CD14-positive monocyte (primary cell): Measurements from ENCODE around the gene ST8SIA6. TPM values are rescaled to one million over a fixed set of nuclear protein-coding genes. Genes with fewer than 3 reads are reported as not detected.

Experiments
- DNase-seq, 3 donors: peaks; one replicate each; pipeline ENCODE4 v3.0.0-alpha.2; 2011 to 2022
- H2AFZ ChIP-seq: 2 replicates; pipeline ENCODE4 v1.6.0; 2012; ENCODE audit warnings: mild to moderate bottlenecking, low read depth, low read length, inconsistent platforms; ENCODE audit not compliant: insufficient read depth, poor library complexity, severe bottlenecking
- H3K27ac ChIP-seq, 2 donors: 1 replicate in 1 of 2; 2 replicates in 1 of 2; pipeline ENCODE4 v1.5.1; 2012 to 2013; ENCODE audit warnings: low read length in 2 of 2, control low read depth in 1 of 2, inconsistent platforms in 1 of 2, low read depth in 1 of 2, mild to moderate bottlenecking in 1 of 2
- H3K27me3 ChIP-seq, 2 donors: one replicate each; pipeline versions ENCODE4 v1.6.0 to v1.6.1; 2011 to 2013; ENCODE audit warnings: low read length in 2 of 2; ENCODE audit not compliant: control insufficient read depth in 2 of 2, insufficient read depth in 2 of 2
- H3K36me3 ChIP-seq, 2 donors: replicated peaks in 1 of 2; 1 replicate in 1 of 2; 2 replicates in 1 of 2; pipeline versions ENCODE4 v1.5.1 to v1.6.1; 2012 to 2013; ENCODE audit warnings: low read length in 2 of 2, control low read depth in 1 of 2, inconsistent platforms in 1 of 2, mild to moderate bottlenecking in 1 of 2; ENCODE audit not compliant: insufficient read depth in 2 of 2, control insufficient read depth in 1 of 2
- H3K4me1 ChIP-seq, 2 donors: 1 replicate in 1 of 2; 2 replicates in 1 of 2; pipeline versions ENCODE4 v1.5.1 to v1.6.1; 2012 to 2013; ENCODE audit warnings: low read length in 2 of 2, control low read depth in 1 of 2, inconsistent platforms in 1 of 2, mild to moderate bottlenecking in 1 of 2, moderate library complexity in 1 of 2; ENCODE audit not compliant: insufficient read depth in 2 of 2, control insufficient read depth in 1 of 2
- H3K4me2 ChIP-seq: replicated peaks from 2 replicates; pipeline ENCODE3; 2012; ENCODE audit warnings: low read length, moderate library complexity, mild to moderate bottlenecking; ENCODE audit not compliant: poor library complexity, severe bottlenecking; ENCODE audit errors: extremely low read depth
- H3K4me3 ChIP-seq, 3 experiments: fragments of 200-600 bp in 1 of 3; sonication (generic) in 1 of 3; replicated peaks in 1 of 3; 1 replicate in 2 of 3; 2 replicates in 1 of 3; pipeline ENCODE4 v1.5.1; 2011 to 2013; ENCODE audit warnings: low read length in 3 of 3, mild to moderate bottlenecking in 3 of 3, control low read depth in 2 of 3, low read depth in 2 of 3, inconsistent platforms in 1 of 3, moderate library complexity in 1 of 3
- H3K79me2 ChIP-seq: 2 replicates; pipeline ENCODE4 v1.6.0; 2012; ENCODE audit warnings: mild to moderate bottlenecking, control low read depth, inconsistent platforms, low read length, moderate library complexity; ENCODE audit not compliant: insufficient read depth
- H3K9ac ChIP-seq: 2 replicates; pipeline ENCODE4 v1.6.0; 2017; ENCODE audit warnings: low read length, mild to moderate bottlenecking; ENCODE audit not compliant: insufficient read depth, poor library complexity, severe bottlenecking
- H3K9me3 ChIP-seq, 2 donors: replicated peaks in 1 of 2; 1 replicate in 1 of 2; 2 replicates in 1 of 2; pipeline versions ENCODE4 v1.5.1 to v1.6.1; 2012 to 2013; ENCODE audit warnings: low read length in 2 of 2, control low read depth in 1 of 2; ENCODE audit not compliant: control insufficient read depth in 1 of 2, insufficient read depth in 1 of 2
- H4K20me1 ChIP-seq: 2 replicates; pipeline ENCODE4 v1.6.0; 2012; ENCODE audit warnings: mild to moderate bottlenecking, low read length, control low read depth, moderate library complexity; ENCODE audit not compliant: insufficient read depth
- H3K27ac Mint-ChIP-seq, 7 donors: one replicate each; pipeline ENCODE4 v1.8.0; 2020; ENCODE audit warnings: mild to moderate bottlenecking in 7 of 7, mixed read lengths in 7 of 7, moderate library complexity in 6 of 7, inconsistent platforms in 2 of 7
- H3K27me3 Mint-ChIP-seq, 3 donors: one replicate each; pipeline ENCODE4 v1.8.0; 2021 to 2022; ENCODE audit warnings: low read depth in 3 of 3, mild to moderate bottlenecking in 3 of 3, mixed read lengths in 3 of 3, moderate library complexity in 3 of 3, inconsistent platforms in 1 of 3
- H3K36me3 Mint-ChIP-seq, 2 donors: one replicate each; pipeline ENCODE4 v1.8.0; 2020; ENCODE audit warnings: mixed read lengths in 2 of 2, inconsistent platforms in 1 of 2, mild to moderate bottlenecking in 1 of 2
- H3K4me1 Mint-ChIP-seq: one replicate; pipeline ENCODE4 v1.8.0; 2020; ENCODE audit warnings: mild to moderate bottlenecking, mixed read lengths
- H3K4me3 Mint-ChIP-seq, 2 donors: one replicate each; pipeline ENCODE4 v1.8.0; 2020; ENCODE audit warnings: mild to moderate bottlenecking in 2 of 2, mixed read lengths in 2 of 2, moderate library complexity in 1 of 2
- H3K9me3 Mint-ChIP-seq, 7 donors: one replicate each; pipeline ENCODE4 v1.8.0; 2020 to 2022; ENCODE audit warnings: mixed read lengths in 7 of 7, mild to moderate bottlenecking in 6 of 7, moderate library complexity in 6 of 7, inconsistent platforms in 2 of 7
- CTCF ChIP-seq: fragments of 200-600 bp; IDR thresholded peaks from one replicate; pipeline ENCODE4 v1.8.0; 2022; ENCODE audit warnings: antibody characterized with exemption, mild to moderate bottlenecking
- WGBS: methylation state at CpG from one replicate; pipeline ENCODE4 v1.1.5; 2013; ENCODE audit warnings: missing lambda C conversion rate; ENCODE audit not compliant: insufficient coverage; 5-methylcytosine and 5-hydroxymethylcytosine counted together
- intact Hi-C, 2 donors: fragments of 100-400 bp; cut with micrococcal nuclease; formaldehyde crosslinking; loops; one replicate each; pipeline versions ENCODE4 v1.15.0 to v1.15.1; 2023
- polyA plus RNA-seq, 3 donors: library from polyadenylated mRNA; depleted of rRNA in 1 of 3; unstranded in 2 of 3; stranded (reverse) in 1 of 3; fragments of 300-500 nt in 2 of 3; fragments of >200 nt in 1 of 3; fragmentation: Illumina TruSeq in 2 of 3; gene quantifications; 1 replicate in 2 of 3; 2 replicates in 1 of 3; pipeline ENCODE4 v1.2.3, GENCODE V29; 2012 to 2021

Gene ST8SIA6
- polyA plus RNA-seq, 3 donors, result 0.11 TPM; not detected in 2

- Mint-ChIP-seq H3K27ac (no peak overlapping the region), H3K4me3 (no peak overlapping the region), H3K27me3 (no peaks in the 10 kb centered on the region), H3K4me1 (no peaks in the 10 kb centered on the region), H3K36me3 (no peaks in the 10 kb centered on the region), H3K9me3 (peaks cover 0 to 3% (median 0%) of the 10 kb centered on the region in 7 donors)
- Histone ChIP-seq H3K4me2 (no peak overlapping the region), H3K4me1 (no peaks in the 10 kb centered on the region), H3K9ac (no peak overlapping the region), H3K27me3 (no peaks in the 10 kb centered on the region), H3K36me3 (no peaks in the 10 kb centered on the region), H3K27ac (no peak overlapping the region), H3K79me2 (no peaks in the 10 kb centered on the region), H2AFZ (no peak overlapping the region), H4K20me1 (no peaks in the 10 kb centered on the region), H3K9me3 (no peaks in the 10 kb centered on the region), H3K4me3 (no peak overlapping the region)
- DNase-seq, result no peak
- no CpG with 5 or more reads among the region's 1 CpG for WGBS
- TF ChIP-seq CTCF, result no peak
- intact Hi-C loops, result no loop called here
Observed at GRCh38 chr10:17414484-17414883, 39.9 kb downstream of the ST8SIA6 start.

GRCh38 chr10:17413876-17414275, 40.5 kb downstream of the ST8SIA6 start:
- Histone ChIP-seq H3K4me2 (no peak overlapping the region), H4K20me1 (no peaks in the 10 kb centered on the region), H3K36me3 (no peaks in the 10 kb centered on the region), H3K4me3 (no peak overlapping the region), H3K79me2 (no peaks in the 10 kb centered on the region), H3K4me1 (no peaks in the 10 kb centered on the region), H3K27ac (no peak overlapping the region), H3K9me3 (no peaks in the 10 kb centered on the region), H3K9ac (no peak overlapping the region), H3K27me3 (no peaks in the 10 kb centered on the region), H2AFZ (no peak overlapping the region)
- intact Hi-C loops, result no loop called here
- H3K4me3 Mint-ChIP-seq, result no peak overlapping the region
- no peaks in the 10 kb centered on the region for H3K27me3 Mint-ChIP-seq
- H3K27ac Mint-ChIP-seq, result no peak overlapping the region
- H3K4me1 Mint-ChIP-seq, result no peaks in the 10 kb centered on the region
- TF ChIP-seq CTCF, result no peak
- peaks cover 0 to 3% (median 0%) of the 10 kb centered on the region in 7 donors for H3K9me3 Mint-ChIP-seq
- DNase-seq, result no peak
- H3K36me3 Mint-ChIP-seq, result no peaks in the 10 kb centered on the region
- 96% methylated on average over 2 of the region's 2 CpGs for WGBS
